T-helper 2 cell (primary cell): ENCODE measurements around the gene AHRR.

ENCODE experiments used
- DNase-seq, 5 experiments: peaks; one replicate each; pipeline versions ENCODE4 v3.0.0 to v3.0.0-alpha.2; 2012 to 2022

The AHRR gene

DNA sequence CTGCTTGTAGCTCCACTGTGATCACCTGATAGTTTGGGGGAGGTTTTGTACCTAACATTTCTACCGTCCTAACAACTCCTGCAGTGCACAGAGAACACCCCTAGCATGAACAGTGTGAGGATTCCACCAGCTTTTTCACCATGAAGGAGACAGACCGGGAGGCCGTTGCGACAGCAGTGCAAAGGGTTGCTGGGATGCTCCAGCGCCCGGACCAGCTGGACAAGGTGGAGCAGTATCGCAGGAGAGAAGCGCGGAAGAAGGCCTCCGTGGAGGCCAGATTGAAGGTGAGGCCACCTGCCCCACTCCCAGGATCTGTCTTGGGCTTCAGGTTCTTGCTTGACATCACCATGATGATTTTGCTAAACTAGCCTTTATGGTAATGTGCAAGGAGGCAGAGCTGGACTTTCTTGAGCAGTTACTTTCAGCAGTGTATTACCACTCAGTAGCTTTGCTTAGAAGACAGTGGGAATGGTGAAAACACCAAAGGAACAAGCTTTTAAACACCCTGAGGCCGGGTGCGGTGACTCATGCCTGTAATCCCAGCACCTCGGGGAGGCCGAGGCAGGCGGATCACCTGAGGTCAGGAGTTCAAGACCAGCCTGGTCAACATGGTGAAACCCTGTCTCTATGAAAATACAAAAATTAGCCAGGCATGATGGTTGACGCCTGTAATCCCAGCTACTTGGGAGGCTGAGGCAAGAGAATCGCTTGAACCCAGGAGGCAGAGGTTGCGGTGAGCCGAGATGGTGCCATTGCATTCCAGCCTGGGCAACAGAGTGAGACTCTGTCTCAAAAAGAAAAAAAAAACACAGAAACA is 124.8 kb downstream of the AHRR start:
- no peak for DNase-seq

DNA sequence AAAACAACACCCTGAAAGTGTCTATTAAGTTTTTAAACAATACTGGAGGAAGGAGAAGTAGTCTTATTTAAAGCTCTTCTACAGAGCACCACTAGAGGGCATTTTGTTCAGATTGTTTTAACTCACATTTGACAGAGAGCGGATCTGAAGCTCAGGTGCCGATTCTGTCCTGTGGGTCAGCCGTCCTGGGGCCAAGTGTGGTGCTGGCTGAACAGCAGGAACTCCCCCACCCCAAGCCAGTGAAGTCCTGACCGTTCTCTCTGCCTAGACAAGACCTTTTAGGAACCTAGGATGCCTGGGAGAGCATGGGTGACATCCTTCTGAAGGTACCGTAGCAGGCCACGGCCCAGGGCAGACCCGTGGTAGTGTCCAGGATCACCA is 125.4 kb downstream of the AHRR start:
- peak in 1 of 5 experiments; percentile 57 for DNase-seq

DNA sequence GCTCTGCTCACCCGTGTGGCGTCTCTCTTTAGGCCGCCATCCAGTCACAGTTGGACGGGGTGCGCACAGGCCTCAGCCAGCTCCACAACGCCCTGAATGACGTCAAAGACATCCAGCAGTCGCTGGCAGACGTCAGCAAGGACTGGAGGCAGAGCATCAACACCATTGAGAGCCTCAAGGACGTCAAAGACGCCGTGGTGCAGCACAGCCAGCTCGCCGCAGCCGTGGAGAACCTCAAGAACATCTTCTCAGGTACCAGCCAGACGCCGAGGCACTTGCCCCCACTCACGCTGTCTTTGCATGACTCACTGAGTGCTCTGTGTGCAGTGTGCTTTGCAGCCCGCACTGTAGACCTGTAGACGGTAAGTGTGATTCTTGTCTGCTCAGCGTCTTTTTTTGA is 126.0 kb downstream of the AHRR start:
- DNase-seq: no peak

DNA sequence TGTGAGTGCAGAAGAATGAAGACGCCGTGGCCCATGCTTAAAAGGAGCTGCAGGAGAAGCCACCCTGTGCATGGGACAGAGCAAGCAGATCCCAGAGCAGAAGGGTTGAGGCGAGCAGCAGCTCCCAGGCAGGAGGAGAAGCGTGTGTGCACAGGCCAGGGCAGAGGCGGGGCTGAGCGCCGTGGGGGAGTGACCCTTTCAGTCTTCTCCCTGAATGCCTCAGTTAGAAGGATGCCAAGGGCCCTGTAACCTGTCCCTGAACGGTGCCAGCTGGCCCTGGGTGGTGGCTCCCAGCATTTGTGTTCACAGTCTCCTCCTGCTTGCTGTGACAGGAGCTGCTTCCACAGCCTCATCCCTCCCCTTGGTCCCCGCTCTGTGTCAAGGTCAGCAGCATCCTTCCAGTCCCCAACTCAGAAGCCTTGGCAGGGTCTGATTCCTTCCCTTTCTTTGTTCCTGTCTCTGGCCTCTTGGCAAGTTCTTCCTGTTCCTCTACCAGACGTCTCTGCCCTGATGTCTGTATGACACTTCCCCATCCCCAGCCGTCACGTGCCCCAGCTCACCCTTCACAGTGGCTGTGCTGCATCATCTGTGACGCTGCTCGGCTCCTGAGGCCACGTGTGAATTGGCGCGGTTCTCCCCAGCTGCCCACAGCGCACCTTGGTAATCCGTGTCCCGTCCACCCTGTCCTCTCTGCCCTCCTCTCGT is 126.7 kb downstream of the AHRR start:
- DNase-seq: no peak

DNA sequence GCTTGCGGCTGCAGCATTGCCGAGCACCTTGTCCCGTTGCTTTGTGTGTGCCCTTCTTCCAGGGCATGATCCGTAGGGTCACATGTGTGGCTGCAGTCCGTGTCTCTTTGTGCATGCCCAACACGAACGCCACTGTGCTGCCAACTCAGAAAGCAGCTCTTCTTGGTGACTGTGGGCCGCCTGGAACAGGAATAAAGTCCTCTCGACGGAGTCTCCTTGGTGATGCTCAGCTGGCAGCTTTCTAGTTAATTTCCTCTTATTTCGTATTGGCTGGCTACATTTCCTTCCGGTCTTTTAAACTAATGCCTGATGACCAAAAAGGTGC is 127.2 kb downstream of the AHRR start:
- DNase-seq: no peak

DNA sequence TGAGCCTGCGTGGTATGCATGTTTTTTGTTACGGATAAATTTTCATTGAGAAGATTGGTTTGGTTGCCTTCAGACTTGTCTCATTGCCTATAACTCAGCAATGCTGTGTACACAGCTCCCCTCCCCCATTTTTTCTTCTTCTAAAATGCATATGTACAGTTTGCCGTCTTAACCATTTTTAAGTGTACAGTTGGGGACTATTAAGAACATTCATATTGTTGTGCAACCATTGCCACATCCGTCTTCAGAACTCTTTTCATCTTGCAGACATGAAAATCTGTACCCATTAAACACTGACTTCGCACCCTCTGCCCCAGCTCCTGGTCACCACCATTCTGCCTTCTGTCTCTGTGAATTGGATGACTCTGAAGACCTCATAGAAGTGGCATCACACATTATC is 127.6 kb downstream of the AHRR start:
- DNase-seq: no peak

DNA sequence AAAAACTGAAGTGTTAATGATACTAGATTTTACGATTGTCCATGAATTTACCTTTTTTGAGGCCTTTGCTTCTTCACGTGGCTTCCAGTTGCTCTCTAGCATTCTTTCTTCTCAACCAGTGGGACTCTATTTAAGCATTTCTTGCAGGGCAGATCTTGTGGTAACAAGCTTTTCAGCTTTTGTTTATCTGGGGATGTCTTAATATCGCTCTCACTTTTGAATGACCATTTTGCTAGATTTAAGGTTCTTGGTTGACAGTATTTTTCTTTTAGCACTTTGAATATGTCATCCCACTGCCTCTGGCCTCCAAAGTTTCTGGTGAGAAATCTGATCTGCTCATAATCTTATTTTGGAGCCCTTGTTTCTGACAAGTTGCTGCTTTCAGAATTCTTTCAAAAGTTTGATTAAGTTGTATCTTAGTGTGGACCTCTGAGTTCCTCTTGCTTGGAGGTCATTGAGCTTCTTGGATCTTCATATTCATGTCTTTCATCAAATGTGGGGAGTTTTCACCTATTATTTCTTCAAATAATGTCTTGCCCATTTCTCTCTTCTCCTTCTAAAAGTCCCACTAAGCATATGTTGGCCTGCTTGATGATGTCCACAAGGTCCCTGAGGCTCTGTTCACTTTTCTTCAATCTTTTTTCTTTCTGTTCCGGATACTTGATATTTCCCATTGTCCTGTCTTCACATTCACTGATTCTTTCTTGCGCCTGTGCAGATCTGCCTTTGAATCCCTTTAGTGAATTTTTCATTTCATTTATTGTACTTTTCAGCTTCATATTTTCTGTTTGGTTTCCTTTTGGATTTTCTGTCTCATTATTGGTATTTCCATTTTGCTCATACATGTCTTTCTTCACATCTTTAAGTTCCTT is 130.3 kb downstream of the AHRR start:
- DNase-seq: no peak

DNA sequence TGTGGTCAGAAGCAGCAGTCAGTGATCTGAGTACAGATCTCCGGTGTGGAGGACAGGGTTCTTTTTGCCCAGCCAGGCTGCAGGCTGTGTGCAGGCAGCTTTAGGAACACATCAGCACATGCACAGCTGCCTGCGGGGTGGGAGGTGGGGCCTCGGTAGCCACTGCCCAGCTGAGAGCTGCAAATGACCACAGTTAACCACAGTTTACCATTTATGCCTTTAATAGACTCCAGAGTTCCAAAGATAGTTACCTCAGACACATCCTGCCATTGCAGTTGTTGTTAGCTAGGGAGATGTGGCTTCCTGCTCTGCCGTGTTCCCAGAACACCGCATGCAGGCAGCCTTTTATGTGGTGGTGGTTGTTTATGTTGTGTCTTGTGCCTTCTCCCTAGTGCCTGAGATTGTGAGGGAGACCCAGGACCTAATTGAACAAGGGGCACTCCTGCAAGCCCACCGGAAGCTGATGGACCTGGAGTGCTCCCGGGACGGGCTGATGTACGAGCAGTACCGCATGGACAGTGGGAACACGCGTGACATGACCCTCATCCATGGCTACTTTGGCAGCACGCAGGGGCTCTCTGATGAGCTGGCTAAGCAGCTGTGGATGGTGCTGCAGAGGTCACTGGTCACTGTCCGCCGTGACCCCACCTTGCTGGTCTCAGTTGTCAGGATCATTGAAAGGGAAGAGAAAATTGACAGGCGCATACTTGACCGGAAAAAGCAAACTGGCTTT is 131.6 kb downstream of the AHRR start:
- DNase-seq: no peak

DNA sequence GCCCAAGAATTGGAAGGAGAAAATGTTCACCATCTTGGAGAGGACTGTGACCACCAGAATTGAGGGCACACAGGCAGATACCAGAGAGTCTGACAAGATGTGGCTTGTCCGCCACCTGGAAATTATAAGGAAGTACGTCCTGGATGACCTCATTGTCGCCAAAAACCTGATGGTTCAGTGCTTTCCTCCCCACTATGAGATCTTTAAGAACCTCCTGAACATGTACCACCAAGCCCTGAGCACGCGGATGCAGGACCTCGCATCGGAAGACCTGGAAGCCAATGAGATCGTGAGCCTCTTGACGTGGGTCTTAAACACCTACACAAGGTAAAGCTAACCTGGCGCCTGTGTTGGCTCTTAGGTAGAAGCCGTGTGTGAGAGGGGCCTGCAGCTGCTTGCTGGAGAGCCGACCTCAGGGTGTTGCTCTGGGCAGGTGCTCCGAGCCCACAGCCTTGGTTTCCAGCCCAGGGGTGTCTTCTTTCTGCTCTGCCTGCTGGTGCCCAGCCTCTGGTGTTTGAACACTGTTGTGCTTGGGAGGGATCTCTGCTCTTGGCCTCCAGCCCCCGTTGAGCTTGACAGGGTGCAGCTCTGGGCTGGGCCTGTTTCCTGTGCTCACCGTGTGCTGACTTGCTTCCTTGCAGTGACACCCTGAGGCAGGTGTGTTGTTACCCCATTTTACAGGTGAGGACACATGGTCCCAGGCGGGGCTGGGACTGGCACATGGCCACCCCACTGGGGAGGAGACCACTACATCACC is 132.4 kb downstream of the AHRR start:
- no peak for DNase-seq

DNA sequence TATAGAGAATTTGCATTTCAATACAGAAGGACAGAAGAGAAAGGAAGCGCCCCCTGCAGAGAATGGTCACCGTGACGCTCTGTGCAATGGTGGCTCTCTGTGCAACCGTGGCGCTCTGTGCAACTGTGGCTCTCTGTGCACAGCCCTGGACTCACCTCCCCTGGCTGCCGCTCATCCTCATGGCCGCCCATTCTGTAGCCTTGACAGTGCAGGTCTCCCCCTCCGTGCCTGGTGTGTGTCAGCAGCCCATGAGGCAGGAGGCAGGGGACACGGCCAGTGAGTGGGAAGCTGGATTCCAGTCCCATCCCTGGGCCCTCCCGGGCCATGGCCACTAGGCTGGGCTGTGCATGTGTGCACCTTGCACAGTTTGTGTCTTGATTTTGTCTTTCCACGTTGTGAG is 133.4 kb downstream of the AHRR start:
- DNase-seq: no peak

DNA sequence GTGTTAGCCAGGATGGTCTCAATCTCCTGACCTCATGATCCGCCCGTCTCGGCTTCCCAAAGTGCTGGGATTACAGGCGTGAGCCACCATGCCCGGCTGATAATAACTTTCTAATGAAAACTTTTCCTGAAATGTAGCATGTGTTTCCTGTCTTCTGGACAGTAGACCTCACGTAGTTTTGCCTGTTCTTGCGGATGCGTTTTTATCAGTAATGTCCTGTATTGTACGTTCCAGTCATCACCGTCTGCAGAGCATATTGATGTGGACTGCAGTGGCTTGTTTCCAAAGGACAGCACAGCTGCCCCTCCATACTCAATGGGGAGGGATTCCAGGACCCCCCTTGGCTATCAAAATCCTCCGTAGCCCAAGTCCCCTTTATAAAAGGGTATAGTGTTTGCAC is 134.3 kb downstream of the AHRR start:
- DNase-seq: no peak

DNA sequence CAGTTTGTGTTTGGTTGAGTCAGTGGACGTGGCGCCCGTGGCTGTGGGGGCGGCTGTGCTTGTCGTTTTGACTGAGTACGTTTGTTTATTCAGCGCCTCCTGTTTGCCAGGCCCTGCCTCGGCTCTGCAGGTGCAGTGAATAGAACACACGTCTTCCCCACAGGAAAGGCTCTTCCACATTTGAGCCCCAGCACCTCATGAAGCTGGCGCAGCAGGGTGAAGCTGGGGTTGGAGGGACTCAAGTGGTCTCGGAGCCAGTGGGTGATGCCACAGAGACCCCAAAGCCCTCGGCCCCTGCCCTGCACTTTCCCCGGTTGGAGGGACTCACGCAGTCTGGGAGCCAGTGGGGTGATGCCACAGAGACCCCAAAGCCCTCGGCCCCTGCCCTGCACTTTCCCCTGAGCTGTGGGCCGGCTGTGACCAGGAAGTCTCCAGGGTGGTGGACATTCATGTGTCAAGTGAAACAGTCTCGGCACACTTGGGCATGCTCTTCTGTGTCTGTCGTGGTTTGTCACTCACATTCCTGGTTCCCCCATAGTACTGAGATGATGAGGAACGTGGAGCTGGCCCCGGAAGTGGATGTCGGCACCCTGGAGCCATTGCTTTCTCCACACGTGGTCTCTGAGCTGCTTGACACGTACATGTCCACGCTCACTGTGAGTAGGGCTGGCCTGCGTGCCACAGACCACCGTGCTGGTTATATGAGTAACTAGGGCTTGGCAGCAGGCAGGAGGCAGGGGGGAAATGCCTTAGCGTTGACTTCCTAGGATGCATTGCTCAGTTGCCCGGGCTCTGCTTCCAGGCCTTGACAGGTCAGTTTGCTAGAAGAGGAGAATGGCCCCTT is 135.1 kb downstream of the AHRR start:
- DNase-seq: no peak

DNA sequence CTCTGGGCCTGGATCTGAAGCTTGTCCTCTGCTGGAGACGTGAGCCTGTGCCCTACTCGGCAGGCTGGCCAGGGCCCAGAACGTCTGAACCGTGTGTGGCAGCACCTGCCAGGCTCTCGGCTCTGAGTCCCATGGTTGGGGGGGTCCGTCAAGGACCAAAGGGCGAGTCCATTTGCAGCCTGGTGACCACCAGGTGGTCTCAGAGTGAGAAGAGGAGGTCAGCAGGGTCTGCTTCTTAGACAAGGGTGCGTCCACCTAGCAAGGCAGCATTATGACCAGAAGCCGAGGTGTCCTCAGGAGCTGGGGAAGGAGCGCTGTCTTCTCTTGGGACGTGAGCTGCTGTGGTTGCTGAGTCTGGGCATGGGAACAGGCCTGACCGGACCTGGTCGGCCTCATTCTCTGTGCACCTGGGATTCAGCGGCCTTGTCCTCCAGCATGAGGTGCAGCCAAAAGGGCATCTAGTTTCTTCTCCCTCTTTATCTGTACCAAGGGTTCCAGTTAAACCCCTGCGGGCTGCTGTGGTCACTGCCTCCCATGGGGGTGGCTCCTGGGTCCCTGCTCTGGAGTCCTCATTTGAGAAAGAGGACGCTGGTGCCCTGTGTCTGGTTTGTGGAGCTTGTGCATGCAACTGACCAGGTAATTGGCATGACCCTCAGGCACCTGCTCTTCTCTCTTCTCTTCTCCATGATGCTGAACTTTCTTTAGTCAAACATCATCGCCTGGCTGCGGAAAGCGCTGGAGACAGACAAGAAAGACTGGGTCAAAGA is 135.9 kb downstream of the AHRR start:
- DNase-seq: no peak

DNA sequence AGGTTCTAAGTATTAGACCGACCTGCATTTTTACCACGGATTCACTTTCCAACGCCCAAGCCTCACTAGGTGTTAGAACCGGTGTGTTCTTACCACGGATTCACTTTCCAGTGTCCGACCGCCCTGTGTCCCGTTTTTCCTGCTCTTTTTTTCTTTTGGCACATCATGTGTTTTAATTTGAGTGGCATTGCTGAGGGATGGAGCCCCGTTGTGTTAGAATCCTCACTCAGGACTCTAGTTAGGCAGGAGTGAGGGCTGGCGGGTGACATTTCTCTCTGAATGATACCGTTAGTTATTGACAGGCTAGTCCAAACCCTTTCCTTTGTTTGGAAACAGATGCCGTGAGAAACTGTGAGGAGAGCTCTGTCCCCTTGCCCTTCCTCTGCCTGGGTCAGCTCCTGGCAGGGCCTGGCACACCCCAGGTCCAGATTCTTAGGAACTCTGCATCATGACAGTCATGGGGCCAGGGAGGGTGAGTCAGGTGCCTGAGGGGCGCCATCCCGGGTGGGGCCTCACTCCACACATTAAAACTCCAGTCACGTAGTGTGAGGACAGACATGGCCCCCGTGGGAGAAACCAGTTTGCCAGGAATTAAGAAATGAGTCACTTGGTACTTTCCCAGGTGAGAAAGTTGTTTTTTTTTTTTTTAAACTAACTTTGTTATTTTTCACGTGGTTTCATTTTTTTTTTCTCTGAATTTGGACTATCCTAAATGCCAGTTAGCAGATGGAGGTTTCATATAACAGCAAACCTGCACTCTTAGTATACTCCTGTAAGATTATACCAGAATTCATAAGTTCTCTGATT is 137.2 kb downstream of the AHRR start:
- peak in 2 of 5 experiments; percentile 50 to 78 for DNase-seq

DNA sequence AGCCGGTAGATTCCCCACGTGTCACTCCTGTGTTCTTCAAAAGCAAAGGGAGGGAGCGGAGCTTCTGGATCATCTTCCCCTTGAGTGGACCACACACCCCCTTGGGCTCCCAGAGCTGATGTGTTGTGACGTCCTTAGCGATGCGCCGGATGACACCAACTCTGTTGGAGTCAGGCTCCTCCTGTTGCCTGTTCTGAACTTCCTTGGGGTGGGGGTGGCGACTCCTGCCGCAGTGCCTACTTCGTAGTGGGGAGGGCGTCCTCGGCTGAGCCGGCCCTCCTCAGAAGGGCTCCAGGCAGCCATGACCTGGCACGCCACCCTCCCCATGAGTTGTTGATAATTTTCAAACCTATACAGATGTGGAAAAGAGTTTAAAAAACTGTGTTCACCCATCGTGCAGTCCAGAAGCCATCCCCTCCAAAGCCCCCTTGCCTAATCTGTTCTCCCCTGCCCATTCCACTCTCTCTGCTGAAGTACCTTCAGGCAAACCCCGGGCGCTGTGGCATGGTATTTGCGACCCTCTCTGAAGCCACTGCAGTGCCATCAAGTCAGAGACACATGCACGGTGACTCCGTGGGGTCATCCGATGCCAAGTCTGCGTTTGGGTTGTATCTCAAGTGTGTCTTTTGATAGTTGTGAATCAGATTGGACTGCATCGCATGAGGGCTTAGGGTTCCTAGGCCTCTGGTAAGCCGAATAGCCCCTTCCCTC is 138.2 kb downstream of the AHRR start:
- no peak for DNase-seq

DNA sequence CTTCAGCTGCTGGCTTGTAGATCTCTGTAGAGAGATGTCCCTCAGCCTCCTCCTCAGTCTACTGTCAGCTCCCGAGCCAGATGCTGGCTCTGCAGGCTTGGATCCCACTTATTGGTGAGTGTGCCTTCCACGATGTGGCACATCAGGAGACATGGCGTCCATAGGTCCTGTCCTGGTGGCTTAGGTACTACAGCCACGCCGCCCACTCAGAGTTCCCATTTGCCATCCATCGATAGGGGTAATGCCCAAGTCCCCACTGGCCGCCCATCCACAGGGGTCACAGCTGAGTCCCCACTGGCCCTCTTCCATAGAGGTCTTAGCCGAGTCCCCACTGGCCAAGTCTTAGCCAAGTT is 138.7 kb downstream of the AHRR start:
- DNase-seq: no peak

DNA sequence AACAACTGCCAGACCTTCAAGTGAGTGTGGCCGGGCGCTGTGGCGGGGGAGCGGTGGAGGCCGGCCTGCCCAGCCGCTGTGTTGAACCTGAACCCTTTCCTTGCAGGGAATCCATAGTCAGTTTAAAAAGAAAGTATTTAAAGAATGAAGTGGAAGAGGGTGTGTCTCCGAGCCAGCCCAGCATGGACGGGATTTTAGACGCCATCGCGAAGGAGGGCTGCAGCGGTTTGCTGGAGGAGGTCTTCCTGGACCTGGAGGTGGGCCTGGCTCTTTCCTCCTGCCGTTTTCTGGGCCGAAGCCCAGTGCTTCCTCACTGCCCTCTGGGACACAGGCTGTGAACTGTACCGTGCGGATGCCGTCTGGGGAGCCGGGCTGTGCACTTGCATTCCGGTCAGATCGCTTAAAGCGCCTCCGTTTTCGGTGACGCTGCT is 140.6 kb downstream of the AHRR start:
- no peak for DNase-seq

DNA sequence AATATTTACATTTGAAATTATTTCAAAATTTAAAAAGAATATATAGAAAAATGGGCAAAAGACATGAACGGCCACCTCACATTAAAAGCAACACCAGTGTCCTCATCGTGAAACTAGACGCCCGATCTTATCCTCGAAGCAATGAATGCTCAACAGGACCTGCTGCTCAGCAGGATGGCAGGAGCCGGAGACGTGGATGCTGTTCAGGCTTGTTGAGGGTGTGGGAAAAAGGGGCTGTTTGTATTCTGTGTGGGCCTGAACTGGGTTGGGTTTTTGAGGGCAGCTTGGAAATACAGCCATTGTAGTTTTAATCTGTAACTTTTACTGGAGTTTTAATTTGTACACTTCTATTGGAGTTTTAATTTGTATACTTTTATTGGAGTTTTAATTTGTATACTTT is 141.8 kb downstream of the AHRR start:
- DNase-seq: no peak

DNA sequence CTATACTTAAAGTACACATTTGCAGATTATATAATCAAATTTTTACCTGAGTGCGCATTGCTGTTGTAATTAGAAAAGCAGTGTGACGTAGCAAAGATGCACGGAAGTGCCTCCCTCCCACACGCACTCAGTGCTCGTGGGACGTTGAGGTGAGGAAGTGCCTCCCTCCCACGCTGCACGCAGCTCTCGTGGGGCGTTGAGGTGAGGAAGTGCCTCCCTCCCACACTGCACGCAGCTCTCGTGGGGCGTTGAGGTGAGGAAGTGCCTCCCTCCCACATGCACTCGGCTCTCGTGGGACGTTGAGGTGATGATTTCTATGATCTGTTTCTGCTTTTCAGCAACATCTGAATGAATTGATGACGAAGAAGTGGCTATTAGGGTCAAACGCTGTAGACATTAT is 142.4 kb downstream of the AHRR start:
- DNase-seq: peak; percentile 41 to 82 (median 76)
